Activated T-helper 1 cell treated with anti-CD3 and anti-CD28 coated beads, Interleukin-12 subunit alpha, Interleukin-12 subunit beta, Interleukin-2, Interleukin-4 antibody, amounts not matched to agents 30 ng/mL and 10 ng/mL and 1 ng/mL, durations not matched to agents 14 hours and 24 hours and 36 hours (primary cell): ENCODE measurements around the gene U2AF2. TPM values are rescaled to one million over a fixed set of nuclear protein-coding genes. Genes with fewer than 3 reads are reported as not detected.

Source experiments
- DNase-seq: peaks from one replicate; pipeline ENCODE4 v3.0.0; 2021; ENCODE audit warnings: low spot score
- H3K27ac Mint-ChIP-seq: one replicate; pipeline ENCODE4 v1.8.0; 2021; ENCODE audit warnings: mild to moderate bottlenecking, mixed read lengths
- H3K27me3 Mint-ChIP-seq: one replicate; pipeline ENCODE4 v1.8.0; 2022; ENCODE audit warnings: mild to moderate bottlenecking, moderate library complexity, mixed read lengths; ENCODE audit not compliant: insufficient read depth
- H3K36me3 Mint-ChIP-seq: one replicate; pipeline ENCODE4 v1.8.0; 2021; ENCODE audit warnings: low read depth, mixed read lengths
- H3K4me1 Mint-ChIP-seq: one replicate; pipeline ENCODE4 v1.8.0; 2021; ENCODE audit warnings: low read depth, mixed read lengths
- H3K4me3 Mint-ChIP-seq: one replicate; pipeline ENCODE4 v1.8.0; 2021; ENCODE audit warnings: mild to moderate bottlenecking, moderate library complexity, mixed read lengths
- H3K9me3 Mint-ChIP-seq: one replicate; pipeline ENCODE4 v1.8.0; 2021; ENCODE audit warnings: mixed read lengths
- intact Hi-C: fragments of 100-400 bp; cut with micrococcal nuclease; formaldehyde crosslinking; loops from one replicate; pipeline ENCODE4 v1.15.1; 2024
- total RNA-seq: library from RNA; stranded (reverse); gene quantifications from 2 replicates; pipeline ENCODE4 v1.2.3, GENCODE V29; 2022

Gene U2AF2
- total RNA-seq, 1 donor from 2014 or later = 384 TPM

- Mint-ChIP-seq H3K27ac (no peak overlapping the region), H3K9me3 (no peaks in the 10 kb centered on the region), H3K27me3 (no peaks in the 10 kb centered on the region), H3K4me1 (peaks cover 14% of the 10 kb centered on the region), H3K4me3 (no peak overlapping the region), H3K36me3 (peaks cover 49% of the 10 kb centered on the region)
- DNase-seq = no peak
- intact Hi-C loops = no loop called here
These were observed 14.8 kb downstream of the U2AF2 start for GRCh38 chr19:55669418-55670279.

- no peaks in the 10 kb centered on the region for H3K9me3 Mint-ChIP-seq
- H3K4me1 Mint-ChIP-seq = peaks cover 15% of the 10 kb centered on the region
- H3K27me3 Mint-ChIP-seq = no peaks in the 10 kb centered on the region
- H3K36me3 Mint-ChIP-seq = peaks cover 46% of the 10 kb centered on the region
- peak overlapping the region; percentile 18 for H3K27ac Mint-ChIP-seq
- DNase-seq = no peak
- intact Hi-C loops = no loop called here
- no peak overlapping the region for H3K4me3 Mint-ChIP-seq
These were observed 15.6 kb downstream of the U2AF2 start for GRCh38 chr19:55670280-55671053.

GRCh38 chr19:55671054-55671378, 16.2 kb downstream of the U2AF2 start:
- peak overlapping the region; percentile 45 for H3K27ac Mint-ChIP-seq
- no peak overlapping the region for H3K4me3 Mint-ChIP-seq
- H3K36me3 Mint-ChIP-seq = peaks cover 48% of the 10 kb centered on the region
- H3K27me3 Mint-ChIP-seq = no peaks in the 10 kb centered on the region
- peaks cover 20% of the 10 kb centered on the region for H3K4me1 Mint-ChIP-seq
- no peaks in the 10 kb centered on the region for H3K9me3 Mint-ChIP-seq
- intact Hi-C loops = no loop called here
- no peak for DNase-seq

- H3K27me3 Mint-ChIP-seq = no peaks in the 10 kb centered on the region
- peaks cover 42% of the 10 kb centered on the region for H3K36me3 Mint-ChIP-seq
- no peaks in the 10 kb centered on the region for H3K9me3 Mint-ChIP-seq
- H3K4me1 Mint-ChIP-seq = peaks cover 34% of the 10 kb centered on the region
- H3K27ac Mint-ChIP-seq = no peak overlapping the region
- no peak overlapping the region for H3K4me3 Mint-ChIP-seq
- intact Hi-C loops = no loop called here
- DNase-seq = no peak
These were observed 17.6 kb downstream of the U2AF2 start for GRCh38 chr19:55672418-55672817.

- Mint-ChIP-seq H3K27ac (peak overlapping the region; percentile 72), H3K36me3 (peaks cover 43% of the 10 kb centered on the region), H3K9me3 (no peaks in the 10 kb centered on the region), H3K4me1 (peaks cover 41% of the 10 kb centered on the region), H3K4me3 (no peak overlapping the region), H3K27me3 (no peaks in the 10 kb centered on the region)
- intact Hi-C loops = no loop called here
- no peak for DNase-seq
These were observed 18.6 kb downstream of the U2AF2 start for GRCh38 chr19:55673465-55673864.

GRCh38 chr19:55673889-55674288, 19.1 kb downstream of the U2AF2 start:
- intact Hi-C loops = loop anchor here (2.0 kb wide), 1 partner anchor 39 kb away; no protein-coding TSS in a partner anchor
- Mint-ChIP-seq H3K4me3 (no peak overlapping the region), H3K9me3 (no peaks in the 10 kb centered on the region), H3K4me1 (peaks cover 41% of the 10 kb centered on the region), H3K36me3 (peaks cover 47% of the 10 kb centered on the region), H3K27me3 (no peaks in the 10 kb centered on the region), H3K27ac (peak overlapping the region; percentile 72)
- DNase-seq = no peak

- Mint-ChIP-seq H3K27me3 (no peaks in the 10 kb centered on the region), H3K4me3 (peak overlapping the region; percentile 40), H3K9me3 (no peaks in the 10 kb centered on the region), H3K4me1 (peaks cover 42% of the 10 kb centered on the region), H3K36me3 (peaks cover 47% of the 10 kb centered on the region), H3K27ac (peak overlapping the region; percentile 73)
- intact Hi-C loops = loop anchor here (2.0 kb wide), 1 partner anchor 40 kb away; no protein-coding TSS in a partner anchor
- no peak for DNase-seq
These were observed 19.6 kb downstream of the U2AF2 start for GRCh38 chr19:55674459-55674840.

- Mint-ChIP-seq H3K27me3 (no peaks in the 10 kb centered on the region), H3K4me1 (peaks cover 47% of the 10 kb centered on the region), H3K27ac (peak within 1 kb of the TSS; percentile 95), H3K9me3 (no peaks in the 10 kb centered on the region), H3K4me3 (peak within 1 kb of the TSS; percentile 98), H3K36me3 (peaks cover 50% of the 10 kb centered on the region)
- intact Hi-C loops = loop anchor here (1.0 to 5.0 kb wide), 7 partner anchors 20 to 669 kb away; partner anchors contain the start of genes U2AF2, ZNF444, ZNF581 and ZNF787
- peak; percentile 94 for DNase-seq
These were observed 20.2 kb downstream of the U2AF2 start, which contains the start of gene EPN1 for GRCh38 chr19:55674841-55675660. Gene EPN1, plus strand, starts transcription at chr19:55675226. Its CDS starts 3,402 bp downstream, at chr19:55678628.

- intact Hi-C loops = loop anchor here (1.0 to 5.0 kb wide), 7 partner anchors 21 to 670 kb away; partner anchors contain the start of genes U2AF2, ZNF444, ZNF581 and ZNF787
- DNase-seq = no peak
- peaks cover 46% of the 10 kb centered on the region for H3K4me1 Mint-ChIP-seq
- no peaks in the 10 kb centered on the region for H3K27me3 Mint-ChIP-seq
- H3K9me3 Mint-ChIP-seq = no peaks in the 10 kb centered on the region
- peak overlapping the region; percentile 95 for H3K27ac Mint-ChIP-seq
- peaks cover 44% of the 10 kb centered on the region for H3K36me3 Mint-ChIP-seq
- peak overlapping the region; percentile 98 for H3K4me3 Mint-ChIP-seq
These were observed 21.0 kb downstream of the U2AF2 start for GRCh38 chr19:55675661-55676354.

- intact Hi-C loops = loop anchor here (5.0 kb wide), 1 partner anchor 446 kb away; the partner anchor contains the start of gene ZNF787
- peaks cover 41% of the 10 kb centered on the region for H3K36me3 Mint-ChIP-seq
- H3K4me3 Mint-ChIP-seq = peak overlapping the region; percentile 98
- no peaks in the 10 kb centered on the region for H3K27me3 Mint-ChIP-seq
- DNase-seq = no peak
- peak overlapping the region; percentile 18 for H3K27ac Mint-ChIP-seq
- H3K4me1 Mint-ChIP-seq = peaks cover 40% of the 10 kb centered on the region
- no peaks in the 10 kb centered on the region for H3K9me3 Mint-ChIP-seq
These were observed 21.5 kb downstream of the U2AF2 start for GRCh38 chr19:55676383-55676782.

GRCh38 chr19:55676889-55677505, 22.2 kb downstream of the U2AF2 start:
- Mint-ChIP-seq H3K27ac (peak overlapping the region; percentile 18), H3K4me1 (peaks cover 37% of the 10 kb centered on the region), H3K27me3 (no peaks in the 10 kb centered on the region), H3K4me3 (peak overlapping the region; percentile 98), H3K9me3 (no peaks in the 10 kb centered on the region), H3K36me3 (peaks cover 40% of the 10 kb centered on the region)
- DNase-seq = no peak
- intact Hi-C loops = loop anchor here (5.0 kb wide), 1 partner anchor 445 kb away; the partner anchor contains the start of gene ZNF787
